Activated naive CD4-positive, alpha-beta T cell (primary cell): ENCODE measurements around the gene EOLA2.
"Not testable (repeated sequence)": the region's sequence is repeated elsewhere in the genome, so short reads cannot be mapped to it uniquely, and the experiment has no call there.

Source experiments
- DNase-seq, 4 experiments: peaks; one replicate each; lab custom pipeline; 2025; lab: John Stamatoyannopoulos, UW

The EOLA2 gene

GRCh38 chrX:149932970-149933369, 5.3 kb downstream of the EOLA2 start:
- DNase-seq = not testable (repeated sequence)

GRCh38 chrX:149932150-149932549, 6.1 kb downstream of the EOLA2 start:
- not testable (repeated sequence) for DNase-seq

DNA sequence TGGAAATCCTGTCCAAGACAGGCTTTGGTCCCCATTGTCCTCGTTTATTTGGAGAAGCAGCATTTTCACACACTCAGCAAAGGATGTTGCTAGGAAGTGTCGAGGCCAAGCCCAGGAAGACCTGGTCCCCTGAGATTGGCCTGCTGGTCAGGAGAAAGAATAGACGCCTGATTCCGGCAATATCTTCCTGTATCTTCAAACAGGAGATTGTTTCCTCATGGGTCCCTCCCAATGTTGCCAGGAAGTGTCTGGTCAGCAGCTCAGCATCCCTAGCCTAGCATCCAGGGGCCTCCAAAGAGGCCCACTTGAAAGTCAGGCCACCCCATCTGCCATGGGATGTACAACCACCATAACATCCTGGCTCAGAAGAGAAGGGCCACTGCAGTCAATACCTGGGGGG, 6.9 kb downstream of the EOLA2 start:
- DNase-seq = not testable (repeated sequence)

- not testable (repeated sequence) for DNase-seq
These were observed 8.9 kb downstream of the EOLA2 start, which contains the start of gene HSFX4 for GRCh38 chrX:149929400-149929799. HSFX4 (plus strand) TSS chrX:149929573; CDS start chrX:149929645, 72 bp downstream.

- DNase-seq = not testable (repeated sequence)
These were observed 9.7 kb downstream of the EOLA2 start for GRCh38 chrX:149928635-149929034.

DNA sequence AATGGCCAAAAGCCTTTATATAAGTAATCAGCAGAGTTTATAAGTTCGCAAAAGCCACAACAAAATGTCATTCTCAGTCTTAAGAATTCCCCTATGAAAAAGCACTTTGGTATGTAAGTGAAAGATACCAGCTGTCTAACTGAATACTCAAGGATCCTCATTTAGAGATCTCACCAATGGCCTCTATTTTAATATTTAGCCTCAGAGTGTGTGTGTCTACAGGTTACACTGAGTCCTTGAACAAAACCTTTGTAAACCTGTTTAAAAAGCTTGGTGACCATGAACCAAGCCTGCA, 10.4 kb downstream of the EOLA2 start:
- not testable (repeated sequence) for DNase-seq

- not testable (repeated sequence) for DNase-seq
These were observed 10.9 kb downstream of the EOLA2 start for GRCh38 chrX:149927245-149927963.

- DNase-seq = not testable (repeated sequence)
These were observed 13.9 kb downstream of the EOLA2 start for GRCh38 chrX:149924434-149924833.

DNA sequence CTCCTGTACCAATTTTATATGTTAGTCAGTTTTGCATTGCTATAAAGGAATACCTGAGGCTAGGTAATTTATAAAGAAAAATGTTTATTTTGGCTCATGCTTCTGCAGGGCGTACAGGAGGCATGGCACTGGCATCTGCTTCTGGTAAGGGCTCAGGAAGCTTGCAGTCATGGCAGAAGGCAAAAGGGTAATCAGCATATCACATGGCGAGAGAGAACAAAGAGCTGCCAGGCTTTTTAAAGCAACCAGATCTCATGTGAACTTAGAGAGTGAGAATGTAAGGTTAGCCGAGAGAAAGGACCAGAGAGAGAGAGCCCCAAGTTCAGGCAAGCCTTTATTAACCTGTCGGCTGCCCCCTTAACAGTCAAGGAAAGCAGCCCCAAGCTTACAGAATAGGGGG, 14.5 kb downstream of the EOLA2 start:
- DNase-seq = not testable (repeated sequence)

- no peak for DNase-seq
These were observed 21.4 kb downstream of the EOLA2 start for GRCh38 chrX:149916745-149917392.

DNA sequence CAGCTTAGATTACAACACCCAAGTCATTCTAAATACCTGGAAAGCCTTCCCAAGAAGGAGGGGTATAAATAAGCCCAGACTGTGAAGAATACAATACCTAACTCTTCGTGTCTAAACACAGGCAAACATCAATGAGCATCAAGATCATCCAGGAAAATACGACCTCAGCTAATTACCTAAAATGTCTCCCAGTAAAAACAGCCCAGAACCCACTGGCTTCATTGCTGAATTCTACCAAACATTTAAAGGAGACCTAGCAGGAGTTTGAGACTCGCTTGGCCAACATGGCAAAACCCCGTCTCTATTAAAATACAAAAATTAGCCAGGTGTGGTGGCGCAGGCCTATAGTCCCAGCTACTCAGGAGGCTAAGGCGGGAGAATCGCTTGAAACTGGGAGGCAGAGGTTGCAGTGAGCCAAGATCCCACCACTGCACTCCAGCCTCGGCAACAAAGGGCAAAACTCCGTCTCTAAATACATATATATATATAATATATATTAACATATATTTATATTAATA, 28.1 kb downstream of the EOLA2 start:
- no peak for DNase-seq

- no peak for DNase-seq
These were observed 28.7 kb downstream of the EOLA2 start for GRCh38 chrX:149909324-149910177.

DNA sequence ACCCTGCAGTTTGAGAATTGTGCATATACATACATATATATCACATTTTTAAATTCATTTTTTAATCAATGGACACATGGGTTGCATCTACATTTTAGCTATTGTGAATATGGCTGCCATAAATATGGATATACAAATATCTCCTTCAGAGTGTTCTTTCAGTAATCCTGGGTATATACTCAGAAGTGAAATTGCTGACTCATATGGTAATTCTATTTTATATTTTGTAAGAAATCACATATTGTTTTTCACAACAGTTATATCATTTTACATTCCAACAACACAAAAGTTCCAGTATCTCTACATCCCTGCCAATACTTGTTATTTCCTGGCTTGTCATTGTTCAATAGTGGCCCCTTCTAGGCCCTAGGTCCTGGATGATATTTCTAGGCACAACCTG, 29.6 kb downstream of the EOLA2 start:
- DNase-seq = no peak

- no peak for DNase-seq
These were observed 30.0 kb downstream of the EOLA2 start for GRCh38 chrX:149908308-149908707.

- DNase-seq = no peak
These were observed 34.2 kb downstream of the EOLA2 start for GRCh38 chrX:149903889-149904748.

GRCh38 chrX:149898554-149898953, 39.7 kb downstream of the EOLA2 start:
- DNase-seq = no peak

DNA sequence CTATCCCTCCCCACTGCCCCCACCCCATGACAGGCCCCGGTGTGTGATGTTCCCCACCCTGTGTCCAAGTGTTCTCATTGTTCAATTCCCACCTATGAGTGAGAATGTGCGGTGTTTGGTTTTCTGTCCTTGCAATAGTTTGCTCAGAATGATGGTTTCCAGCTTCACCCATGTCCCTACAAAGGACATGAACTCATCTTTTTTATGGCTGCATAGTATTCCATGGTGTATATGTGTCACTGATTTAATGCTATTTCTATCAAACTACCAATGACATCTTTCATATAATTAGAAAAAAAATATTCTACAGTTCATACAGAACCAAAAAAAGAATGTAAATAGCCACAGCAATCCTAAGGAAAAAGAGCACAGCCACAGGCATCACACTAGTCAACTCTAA, 47.5 kb downstream of the EOLA2 start:
- not testable (repeated sequence) for DNase-seq
